Fibroblast of skin of right quadriceps (primary cell): Measurements from ENCODE around the gene DOCK3.

Source experiments
- DNase-seq: peaks from one replicate; pipeline ENCODE4 v3.0.0-alpha.2; 2013

DOCK3 gene

GRCh38 chr3:50674349-50675178 lies at the start of gene DOCK3:
DOCK3 (plus strand) TSS chr3:50674927; CDS start chr3:50675264, 337 bp downstream.
- DNase-seq = peak; percentile 28

- DNase-seq = no peak
Observed at GRCh38 chr3:50625231-50626182, 49.2 kb upstream of the DOCK3 start.

- DNase-seq = no peak
Observed at GRCh38 chr3:50626401-50626800, 48.3 kb upstream of the DOCK3 start.

GRCh38 chr3:50627407-50628051 lies 47.2 kb upstream of the DOCK3 start:
- DNase-seq = peak; percentile 74

- no peak for DNase-seq
Observed at GRCh38 chr3:50628601-50629000, 46.1 kb upstream of the DOCK3 start.

GRCh38 chr3:50630394-50630793 lies 44.3 kb upstream of the DOCK3 start:
- no peak for DNase-seq

- DNase-seq = peak; percentile 69
Observed at GRCh38 chr3:50630877-50631276, 43.9 kb upstream of the DOCK3 start.

GRCh38 chr3:50632450-50632849 lies 42.3 kb upstream of the DOCK3 start:
- peak; percentile 34 for DNase-seq

GRCh38 chr3:50633230-50633790 lies 41.4 kb upstream of the DOCK3 start:
- no peak for DNase-seq

GRCh38 chr3:50635066-50635465 lies 39.7 kb upstream of the DOCK3 start:
- DNase-seq = no peak

GRCh38 chr3:50637011-50637410 lies 37.7 kb upstream of the DOCK3 start:
- no peak for DNase-seq

GRCh38 chr3:50637945-50638344 lies 36.8 kb upstream of the DOCK3 start:
- no peak for DNase-seq

GRCh38 chr3:50639055-50639494 lies 35.7 kb upstream of the DOCK3 start:
- peak; percentile 79 for DNase-seq

GRCh38 chr3:50642382-50642781 lies 32.3 kb upstream of the DOCK3 start:
- no peak for DNase-seq

- DNase-seq = no peak
Observed at GRCh38 chr3:50644561-50644960, 30.2 kb upstream of the DOCK3 start.

GRCh38 chr3:50645378-50645777 lies 29.3 kb upstream of the DOCK3 start:
- no peak for DNase-seq

- peak; percentile 35 for DNase-seq
Observed at GRCh38 chr3:50648313-50648712, 26.4 kb upstream of the DOCK3 start.

- DNase-seq = no peak
Observed at GRCh38 chr3:50648944-50649343, 25.8 kb upstream of the DOCK3 start.

GRCh38 chr3:50649451-50649931 lies 25.2 kb upstream of the DOCK3 start:
- no peak for DNase-seq

- DNase-seq = no peak
Observed at GRCh38 chr3:50650018-50650417, 24.7 kb upstream of the DOCK3 start.

- DNase-seq = no peak
Observed at GRCh38 chr3:50651445-50651844, 23.3 kb upstream of the DOCK3 start.

GRCh38 chr3:50651920-50652529 lies 22.7 kb upstream of the DOCK3 start:
- DNase-seq = no peak
